TTC549 (cell line): ENCODE measurements around the gene HOXC13.

Source experiments
- FAIRE-seq: peaks from 2 replicates; lab custom pipeline; 2012; peaks lifted over from hg19 to GRCh38; lab: Jason Lieb, UNC

Gene HOXC13

GRCh38 chr12:53995378-53996239 is 57.0 kb downstream of the HOXC13 start:
- FAIRE-seq: no peak
